ENCODE results near the gene LRBA.

GRCh38 chr4:150949342-150949741, 65.7 kb downstream of the LRBA start:
- TF ChIP-seq EP300 (IDR thresholded peaks at IDR 0.05) (no peak), CTCF (IDR thresholded peaks at IDR 0.05) (no peak), POLR2A (IDR thresholded peaks at IDR 0.05) (no peak)

Data from stomach (tissue), 4 donors.